Measurements from ENCODE around the gene PIP4P1. TPM values are rescaled to one million over a fixed set of nuclear protein-coding genes. Genes with fewer than 3 reads are reported as not detected.
A peak's percentile ranks its signal among the peaks of the same experiment; 100 is the strongest.

PIP4P1 gene
- total and polyA plus RNA-seq, 2 donors from 2014 or later, result 33.3 to 35.7 TPM

- no peak overlapping the region for H3K9ac ChIP-seq (ENCODE audit: low read length in 3 of 3)
Measured at GRCh38 chr14:20436363-20436755, 24.9 kb downstream of the PIP4P1 start.

GRCh38 chr14:20435582-20436362, 25.5 kb downstream of the PIP4P1 start, which contains the start of gene KLHL33:
KLHL33 (minus strand) TSS chr14:20436166; CDS start chr14:20435811, 355 bp downstream.
- Histone ChIP-seq H3K27ac (ENCODE audit: low read depth in 2 of 2, low read length in 2 of 2) (no peak within 1 kb of the TSS), H3K4me3 (ENCODE audit: low read length in 3 of 3) (peak within 1 kb of the TSS in 2 of 3 donors; percentile 50 to 55), H3K4me1 (ENCODE audit: control insufficient read depth in 2 of 3, insufficient read depth in 2 of 3, low read depth in 1 of 3, low read length in 3 of 3) (peaks cover 0 to 9% (median 0%) of the 10 kb centered on the region in 3 donors), H3K27me3 (ENCODE audit: control insufficient read depth, insufficient read depth, low read length) (peaks cover 3% of the 10 kb centered on the region), H3K36me3 (ENCODE audit: control insufficient read depth in 2 of 3, insufficient read depth in 3 of 3, low read length in 3 of 3) (no peaks in the 10 kb centered on the region), H3K9ac (ENCODE audit: low read length in 3 of 3) (no peak within 1 kb of the TSS), H3K9me3 (ENCODE audit: control insufficient read depth in 2 of 3, insufficient read depth in 1 of 3, low read length in 3 of 3) (no peaks in the 10 kb centered on the region)
- DNase-seq (no peak), FAIRE-seq (no peak)
- no peak for TF ChIP-seq CTCF (IDR thresholded peaks at IDR 0.05; ENCODE audit: borderline replicate concordance, extremely low read depth, insufficient read depth)
- intact Hi-C loops (cut with DNase I), result no loop called here

More at GRCh38 chr14:20436363-20436755, 24.9 kb downstream of the PIP4P1 start:
- Histone ChIP-seq H3K27me3 (ENCODE audit: control insufficient read depth, insufficient read depth, low read length) (peaks cover 3% of the 10 kb centered on the region), H3K4me3 (ENCODE audit: low read length in 3 of 3) (no peak overlapping the region), H3K9me3 (ENCODE audit: control insufficient read depth in 2 of 3, insufficient read depth in 1 of 3, low read length in 3 of 3) (no peaks in the 10 kb centered on the region), H3K36me3 (ENCODE audit: control insufficient read depth in 2 of 3, insufficient read depth in 3 of 3, low read length in 3 of 3) (no peaks in the 10 kb centered on the region), H3K27ac (ENCODE audit: low read depth in 2 of 2, low read length in 2 of 2) (no peak overlapping the region), H3K4me1 (ENCODE audit: control insufficient read depth in 2 of 3, insufficient read depth in 2 of 3, low read depth in 1 of 3, low read length in 3 of 3) (peaks cover 0 to 9% (median 0%) of the 10 kb centered on the region in 3 donors)
- no peak for TF ChIP-seq CTCF (IDR thresholded peaks at IDR 0.05; ENCODE audit: borderline replicate concordance, extremely low read depth, insufficient read depth)
- FAIRE-seq (no peak), DNase-seq (no peak)
- intact Hi-C loops (cut with DNase I), result no loop called here

GRCh38 chr14:20434701-20435581, 26.3 kb downstream of the PIP4P1 start:
- peak; percentile 38 to 89 (median 55) for DNase-seq
- no peak for FAIRE-seq
- intact Hi-C loops (cut with DNase I), result no loop called here
- H3K4me3 ChIP-seq (ENCODE audit: low read length in 3 of 3), result peak overlapping the region; percentile 34 to 55 (median 50)
- H3K27me3 ChIP-seq (ENCODE audit: control insufficient read depth, insufficient read depth, low read length), result peaks cover 3% of the 10 kb centered on the region
- H3K4me1 ChIP-seq (ENCODE audit: control insufficient read depth in 2 of 3, insufficient read depth in 2 of 3, low read depth in 1 of 3, low read length in 3 of 3), result peaks cover 0 to 9% (median 0%) of the 10 kb centered on the region in 3 donors
- TF ChIP-seq CTCF (IDR thresholded peaks at IDR 0.05; ENCODE audit: borderline replicate concordance, extremely low read depth, insufficient read depth), result no peak
- H3K27ac ChIP-seq (ENCODE audit: low read depth in 2 of 2, low read length in 2 of 2), result no peak overlapping the region
- H3K9ac ChIP-seq (ENCODE audit: low read length in 3 of 3), result no peak overlapping the region
- H3K36me3 ChIP-seq (ENCODE audit: control insufficient read depth in 2 of 3, insufficient read depth in 3 of 3, low read length in 3 of 3), result no peaks in the 10 kb centered on the region
- H3K9me3 ChIP-seq (ENCODE audit: control insufficient read depth in 2 of 3, insufficient read depth in 1 of 3, low read length in 3 of 3), result no peaks in the 10 kb centered on the region

Measured in kidney (tissue), 14 donors.